ENCODE measurements around the gene TACR2.

Gene TACR2

DNA sequence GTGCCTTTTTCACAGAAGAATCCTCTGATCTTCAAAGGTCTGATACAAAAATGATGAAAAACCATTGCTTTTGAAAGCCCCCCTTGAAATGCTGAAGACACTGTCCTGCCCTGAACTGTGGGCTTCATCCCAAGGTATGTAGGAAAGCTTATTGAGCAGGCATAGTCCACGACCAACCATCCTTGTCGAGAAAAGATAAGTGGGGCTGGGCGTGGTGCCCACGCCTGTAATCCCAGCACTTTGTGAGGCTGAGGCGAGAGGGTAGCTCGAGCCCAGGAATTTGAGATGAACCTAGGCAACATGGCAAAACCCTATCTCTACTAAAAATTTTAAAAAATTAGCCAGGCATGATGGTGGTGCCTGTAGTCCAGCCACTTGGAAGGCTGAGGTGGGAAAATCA is 25.6 kb downstream of the TACR2 start:
- Mint-ChIP-seq H3K27me3 (ENCODE audit: low read depth) (no peaks in the 10 kb centered on the region), H3K4me3 (no peak overlapping the region), H3K4me1 (ENCODE audit: low read depth) (peaks cover 21% of the 10 kb centered on the region), H3K27ac (no peak overlapping the region), H3K9me3 (no peaks in the 10 kb centered on the region), H3K36me3 (ENCODE audit: low read depth) (peaks cover 50% of the 10 kb centered on the region)
- no peak for DNase-seq (ENCODE audit: low spot score)

DNA sequence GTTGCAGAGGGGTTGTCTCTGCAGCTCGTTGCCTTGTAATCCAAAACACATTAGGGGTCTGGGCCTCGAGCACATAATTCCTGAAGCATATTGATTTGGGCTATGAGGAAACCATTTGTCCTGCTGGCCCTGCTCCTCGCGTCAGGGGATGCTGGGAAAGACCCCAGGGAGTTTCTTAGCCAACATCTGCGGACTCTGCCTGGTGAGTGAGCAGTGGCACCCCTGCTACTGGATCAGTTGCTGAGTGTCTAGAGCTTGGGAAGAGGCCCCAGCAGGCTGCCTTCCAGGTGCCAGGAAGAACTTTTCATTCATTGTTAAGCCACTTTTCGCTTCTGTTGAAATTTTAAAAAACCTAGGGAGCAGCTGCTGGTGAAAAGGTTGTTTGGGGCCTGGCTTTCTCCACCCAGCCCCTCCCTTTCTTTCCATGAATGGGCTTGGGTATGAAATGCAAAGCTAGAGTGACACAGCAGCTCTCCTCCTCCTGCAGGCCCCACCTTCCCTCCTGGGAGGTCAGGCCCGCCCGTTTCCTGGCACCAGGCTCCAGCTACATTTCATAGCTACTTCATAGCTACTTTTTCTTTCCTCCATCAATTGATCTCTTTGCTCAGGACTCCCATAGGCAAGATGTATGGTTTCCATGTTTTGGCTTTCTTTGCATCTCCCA is 26.8 kb downstream of the TACR2 start:
- H3K36me3 Mint-ChIP-seq (ENCODE audit: low read depth): peaks cover 52% of the 10 kb centered on the region
- peak overlapping the region; percentile 67 for H3K27ac Mint-ChIP-seq
- H3K27me3 Mint-ChIP-seq (ENCODE audit: low read depth): no peaks in the 10 kb centered on the region
- H3K4me3 Mint-ChIP-seq: no peak overlapping the region
- H3K4me1 Mint-ChIP-seq (ENCODE audit: low read depth): peaks cover 21% of the 10 kb centered on the region
- H3K9me3 Mint-ChIP-seq: no peaks in the 10 kb centered on the region
- DNase-seq (ENCODE audit: low spot score): no peak

DNA sequence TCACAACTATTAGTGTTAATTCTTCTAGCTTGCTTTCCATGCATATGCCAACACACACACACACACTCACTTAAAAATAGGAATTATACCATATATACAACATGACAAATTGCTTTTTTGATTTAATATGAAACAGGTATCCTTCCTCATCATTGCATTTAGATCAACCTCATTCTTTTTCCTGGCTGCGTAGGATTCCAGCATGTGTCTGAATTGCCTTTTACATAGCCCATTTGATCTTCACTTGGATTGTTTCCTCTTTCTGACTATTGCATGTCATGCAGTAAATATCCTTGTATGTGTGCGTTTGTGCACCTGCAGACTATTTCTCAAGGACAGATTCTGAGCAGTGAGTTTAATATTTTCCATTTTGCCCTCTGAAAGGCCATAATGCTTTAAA is 28.2 kb downstream of the TACR2 start:
- Mint-ChIP-seq H3K27ac (peak overlapping the region; percentile 22), H3K27me3 (ENCODE audit: low read depth) (no peaks in the 10 kb centered on the region), H3K9me3 (no peaks in the 10 kb centered on the region), H3K4me1 (ENCODE audit: low read depth) (peaks cover 21% of the 10 kb centered on the region), H3K36me3 (ENCODE audit: low read depth) (peaks cover 58% of the 10 kb centered on the region), H3K4me3 (no peak overlapping the region)
- DNase-seq (ENCODE audit: low spot score): no peak

DNA sequence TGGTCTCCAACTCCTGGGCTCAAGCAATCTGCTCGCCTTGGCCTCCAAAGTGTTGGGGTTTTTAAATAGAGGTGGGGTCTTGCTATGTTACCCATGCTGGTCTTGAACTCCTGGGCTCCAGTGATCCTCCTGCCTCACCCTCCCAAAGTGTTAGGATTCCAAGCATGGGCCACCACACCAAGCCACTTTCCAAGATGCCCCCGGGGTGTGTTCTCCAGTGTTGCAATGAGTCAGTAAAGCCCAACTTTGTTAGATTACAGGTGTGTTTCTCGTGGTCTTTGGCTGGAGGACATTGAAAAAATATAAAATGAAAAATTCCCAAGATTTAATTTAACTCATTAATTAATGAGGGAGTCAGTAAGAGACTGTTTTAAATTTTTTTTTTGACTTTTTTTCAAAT is 29.2 kb downstream of the TACR2 start:
- Mint-ChIP-seq H3K27me3 (ENCODE audit: low read depth) (no peaks in the 10 kb centered on the region), H3K27ac (no peak overlapping the region), H3K36me3 (ENCODE audit: low read depth) (peaks cover 62% of the 10 kb centered on the region), H3K4me3 (no peak overlapping the region), H3K9me3 (no peaks in the 10 kb centered on the region), H3K4me1 (ENCODE audit: low read depth) (peaks cover 18% of the 10 kb centered on the region)
- DNase-seq (ENCODE audit: low spot score): no peak

DNA sequence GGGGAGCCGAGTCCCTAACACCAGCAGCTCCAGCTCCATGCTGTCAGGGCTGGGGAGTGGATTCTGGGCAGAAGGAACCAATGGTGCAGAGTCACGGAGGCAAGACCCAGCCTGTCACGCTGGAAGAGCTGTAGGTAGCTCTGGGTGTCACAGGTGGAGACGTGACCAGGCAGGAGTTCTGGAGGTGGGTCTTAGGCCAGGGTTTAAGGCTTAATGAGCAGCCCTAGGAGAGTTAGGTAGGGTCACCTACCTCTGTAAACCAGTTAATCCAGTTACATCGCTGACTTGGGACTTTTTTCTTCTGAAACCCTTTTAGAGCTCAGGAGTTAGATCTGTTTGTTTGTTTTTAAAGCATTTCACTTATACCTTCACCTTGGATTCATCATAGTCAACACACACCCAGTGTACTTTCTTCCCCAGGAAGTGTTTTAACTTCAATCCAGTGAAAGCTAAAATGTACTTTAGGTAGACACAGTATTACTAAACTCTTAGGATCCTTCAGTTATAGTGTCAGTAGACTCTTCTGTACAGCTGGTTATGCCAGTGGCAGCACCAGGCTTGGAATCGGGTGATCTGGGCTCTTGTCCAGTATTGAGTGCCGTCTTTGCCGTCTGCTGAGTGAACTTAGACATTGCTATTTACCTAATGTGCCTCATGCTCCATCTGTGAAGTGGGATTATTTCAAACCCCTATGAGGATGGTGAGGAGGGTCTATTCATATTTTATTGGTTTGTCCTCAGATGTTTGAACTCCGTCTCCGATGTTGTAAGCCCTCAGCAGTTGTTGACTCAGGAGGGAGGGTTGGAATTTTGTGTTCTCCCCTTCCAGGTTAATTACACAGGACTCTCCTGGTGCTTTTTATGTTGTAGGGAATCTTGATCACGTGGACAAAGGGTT is 31.0 kb downstream of the TACR2 start:
- Mint-ChIP-seq H3K4me1 (ENCODE audit: low read depth) (peaks cover 10% of the 10 kb centered on the region), H3K27me3 (ENCODE audit: low read depth) (no peaks in the 10 kb centered on the region), H3K36me3 (ENCODE audit: low read depth) (peaks cover 68% of the 10 kb centered on the region), H3K9me3 (no peaks in the 10 kb centered on the region), H3K27ac (no peak overlapping the region), H3K4me3 (no peak overlapping the region)
- no peak for DNase-seq (ENCODE audit: low spot score)

DNA sequence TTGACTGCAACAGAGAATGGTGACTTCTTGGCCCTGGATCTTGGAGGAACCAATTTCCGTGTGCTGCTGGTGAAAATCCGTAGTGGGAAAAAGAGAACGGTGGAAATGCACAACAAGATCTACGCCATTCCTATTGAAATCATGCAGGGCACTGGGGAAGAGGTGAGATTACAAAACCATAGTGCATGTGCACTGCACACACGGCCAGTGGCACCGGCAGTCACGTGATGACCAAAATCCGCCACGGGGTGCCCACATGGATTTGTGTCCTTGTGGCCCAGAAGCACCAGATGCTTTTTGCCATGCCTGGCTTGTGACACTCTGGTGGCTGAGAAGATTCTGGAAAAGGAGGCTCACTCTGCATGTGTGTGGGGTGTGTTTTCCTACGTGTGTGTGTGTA is 32.4 kb downstream of the TACR2 start:
- no peak for DNase-seq (ENCODE audit: low spot score)
- Mint-ChIP-seq H3K27me3 (ENCODE audit: low read depth) (no peaks in the 10 kb centered on the region), H3K36me3 (ENCODE audit: low read depth) (peaks cover 67% of the 10 kb centered on the region), H3K4me1 (ENCODE audit: low read depth) (peaks cover 1% of the 10 kb centered on the region), H3K9me3 (no peaks in the 10 kb centered on the region), H3K27ac (no peak overlapping the region), H3K4me3 (no peak overlapping the region)

DNA sequence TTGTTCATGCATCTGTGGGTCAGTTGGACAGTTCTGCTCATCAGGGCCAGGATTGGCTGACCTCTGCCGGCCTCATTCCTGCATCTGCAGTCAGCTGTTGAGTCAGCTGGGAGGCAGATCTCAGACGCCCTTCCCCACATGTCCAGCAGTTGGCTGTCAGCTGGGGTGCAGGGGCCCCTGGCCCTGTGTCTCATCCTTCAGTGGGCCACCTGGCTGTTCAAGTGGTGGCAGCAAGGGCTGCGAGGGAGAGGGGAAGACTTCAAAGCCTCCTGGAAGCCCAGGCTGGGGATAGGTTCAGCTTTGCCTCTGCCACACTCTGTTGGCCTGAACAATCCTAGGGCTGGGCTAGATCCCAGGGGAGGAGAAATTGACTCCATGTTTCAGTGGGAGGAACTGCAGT is 33.2 kb downstream of the TACR2 start:
- Mint-ChIP-seq H3K27me3 (ENCODE audit: low read depth) (no peaks in the 10 kb centered on the region), H3K36me3 (ENCODE audit: low read depth) (peaks cover 63% of the 10 kb centered on the region), H3K4me1 (ENCODE audit: low read depth) (no peaks in the 10 kb centered on the region), H3K27ac (no peak overlapping the region), H3K9me3 (no peaks in the 10 kb centered on the region), H3K4me3 (no peak overlapping the region)
- DNase-seq (ENCODE audit: low spot score): no peak

DNA sequence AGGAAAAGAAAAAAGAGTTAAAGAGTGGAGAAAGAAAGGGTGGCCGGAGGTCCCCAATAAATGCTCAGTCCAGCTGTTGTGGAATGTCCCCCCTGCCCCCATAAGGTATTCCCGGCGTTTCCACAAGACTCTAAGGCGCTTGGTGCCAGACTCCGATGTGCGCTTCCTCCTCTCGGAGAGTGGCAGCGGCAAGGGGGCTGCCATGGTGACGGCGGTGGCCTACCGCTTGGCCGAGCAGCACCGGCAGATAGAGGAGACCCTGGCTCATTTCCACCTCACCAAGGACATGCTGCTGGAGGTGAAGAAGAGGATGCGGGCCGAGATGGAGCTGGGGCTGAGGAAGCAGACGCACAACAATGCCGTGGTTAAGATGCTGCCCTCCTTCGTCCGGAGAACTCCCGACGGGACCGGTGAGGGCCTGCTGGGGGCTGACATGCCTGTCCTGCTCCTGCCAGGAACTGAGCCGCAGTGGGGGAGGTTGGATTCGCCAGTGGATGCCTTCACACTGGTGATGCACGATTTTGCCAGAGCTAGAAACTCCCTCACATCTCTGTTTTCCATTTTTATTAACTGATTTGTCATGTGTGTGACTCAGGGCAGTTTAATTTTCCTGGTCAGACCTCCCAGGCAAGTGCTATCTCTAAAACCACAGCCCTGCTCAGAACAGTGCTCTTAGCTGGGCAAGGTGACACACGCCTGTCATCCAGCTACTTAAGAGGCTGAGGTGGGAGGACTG is 34.2 kb downstream of the TACR2 start:
- Mint-ChIP-seq H3K9me3 (no peaks in the 10 kb centered on the region), H3K27ac (peak overlapping the region; percentile 7), H3K4me1 (ENCODE audit: low read depth) (no peaks in the 10 kb centered on the region), H3K4me3 (no peak overlapping the region), H3K27me3 (ENCODE audit: low read depth) (no peaks in the 10 kb centered on the region), H3K36me3 (ENCODE audit: low read depth) (peaks cover 63% of the 10 kb centered on the region)
- no peak for DNase-seq (ENCODE audit: low spot score)

DNA sequence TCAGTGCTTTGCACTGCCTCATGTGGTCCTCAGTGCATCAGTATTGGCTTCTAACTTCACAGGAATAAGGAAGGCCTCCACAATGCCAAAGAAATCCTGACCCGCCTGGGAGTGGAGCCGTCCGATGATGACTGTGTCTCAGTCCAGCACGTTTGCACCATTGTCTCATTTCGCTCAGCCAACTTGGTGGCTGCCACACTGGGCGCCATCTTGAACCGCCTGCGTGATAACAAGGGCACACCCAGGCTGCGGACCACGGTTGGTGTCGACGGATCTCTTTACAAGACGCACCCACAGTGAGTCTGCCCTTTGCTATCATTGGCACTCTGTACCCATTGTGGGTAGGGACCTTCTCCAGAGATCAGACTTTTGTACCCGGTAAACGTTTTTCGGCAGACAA is 36.9 kb downstream of the TACR2 start:
- Mint-ChIP-seq H3K36me3 (ENCODE audit: low read depth) (peaks cover 61% of the 10 kb centered on the region), H3K4me3 (no peak overlapping the region), H3K4me1 (ENCODE audit: low read depth) (no peaks in the 10 kb centered on the region), H3K27ac (no peak overlapping the region), H3K9me3 (no peaks in the 10 kb centered on the region), H3K27me3 (ENCODE audit: low read depth) (no peaks in the 10 kb centered on the region)
- no peak for DNase-seq (ENCODE audit: low spot score)

DNA sequence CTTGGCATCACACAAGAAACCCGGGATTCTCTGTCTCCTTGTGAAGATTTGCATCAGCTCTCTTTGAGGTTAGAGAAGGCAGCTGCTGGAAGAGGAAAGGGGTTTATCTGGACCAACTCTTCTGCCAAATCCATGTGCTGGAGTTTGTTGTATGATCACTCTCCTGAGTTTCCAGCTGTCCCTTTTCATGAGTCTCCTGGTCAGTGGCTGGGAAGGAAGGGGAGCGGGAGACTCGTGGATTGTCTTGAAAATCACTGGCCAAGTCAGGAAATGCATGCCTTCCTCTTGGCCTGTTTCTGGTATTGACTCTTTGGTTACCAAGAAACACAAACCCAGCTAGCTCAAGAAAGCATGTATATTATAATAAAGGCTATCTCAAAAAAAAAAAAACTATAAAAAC is 38.8 kb downstream of the TACR2 start:
- peak overlapping the region; percentile 31 for H3K27ac Mint-ChIP-seq
- H3K36me3 Mint-ChIP-seq (ENCODE audit: low read depth): peaks cover 48% of the 10 kb centered on the region
- H3K9me3 Mint-ChIP-seq: no peaks in the 10 kb centered on the region
- DNase-seq (ENCODE audit: low spot score): no peak
- no peak overlapping the region for H3K4me3 Mint-ChIP-seq
- no peaks in the 10 kb centered on the region for H3K4me1 Mint-ChIP-seq (ENCODE audit: low read depth)
- no peaks in the 10 kb centered on the region for H3K27me3 Mint-ChIP-seq (ENCODE audit: low read depth)

DNA sequence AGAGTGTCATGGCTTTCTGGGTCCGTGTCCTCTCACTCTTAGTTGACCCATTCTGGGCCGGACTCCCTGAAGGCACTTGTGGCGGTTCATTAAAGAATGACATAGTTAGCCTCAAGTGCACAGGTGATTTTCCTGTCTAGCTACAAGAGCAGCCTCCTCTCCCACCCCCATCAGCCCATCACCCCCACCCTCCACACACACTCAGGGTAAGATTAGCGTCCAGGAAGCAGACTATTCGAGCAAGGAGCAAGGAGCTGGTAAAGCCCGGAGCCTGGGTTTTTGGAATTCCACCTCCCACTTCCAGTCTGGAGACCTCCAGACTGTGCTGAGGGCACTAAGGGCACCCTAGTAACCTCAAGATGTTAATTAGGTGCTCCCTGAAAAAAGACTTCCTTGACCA is 39.5 kb downstream of the TACR2 start:
- no peak for DNase-seq (ENCODE audit: low spot score)
- Mint-ChIP-seq H3K27me3 (ENCODE audit: low read depth) (no peaks in the 10 kb centered on the region), H3K27ac (no peak overlapping the region), H3K36me3 (ENCODE audit: low read depth) (peaks cover 42% of the 10 kb centered on the region), H3K4me1 (ENCODE audit: low read depth) (no peaks in the 10 kb centered on the region), H3K9me3 (no peaks in the 10 kb centered on the region), H3K4me3 (no peak overlapping the region)

DNA sequence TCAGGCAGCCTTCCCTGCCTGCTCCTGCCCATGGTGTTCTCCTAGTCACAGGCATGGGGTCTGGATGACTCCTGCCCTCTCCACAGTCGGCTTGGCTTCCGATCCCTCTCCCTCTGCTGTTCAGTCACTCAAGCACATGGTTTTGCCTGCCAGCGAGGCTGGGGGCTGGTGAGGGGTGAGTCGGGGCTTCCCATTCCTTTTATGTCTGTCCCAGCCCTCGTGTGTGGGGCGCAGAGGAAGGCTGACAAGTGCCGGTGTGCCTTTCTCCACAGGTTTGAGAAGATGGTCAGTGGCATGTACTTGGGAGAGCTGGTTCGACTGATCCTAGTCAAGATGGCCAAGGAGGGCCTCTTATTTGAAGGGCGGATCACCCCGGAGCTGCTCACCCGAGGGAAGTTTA is 40.1 kb downstream of the TACR2 start:
- no peaks in the 10 kb centered on the region for H3K4me1 Mint-ChIP-seq (ENCODE audit: low read depth)
- H3K9me3 Mint-ChIP-seq: no peaks in the 10 kb centered on the region
- DNase-seq (ENCODE audit: low spot score): no peak
- H3K4me3 Mint-ChIP-seq: no peak overlapping the region
- H3K36me3 Mint-ChIP-seq (ENCODE audit: low read depth): peaks cover 41% of the 10 kb centered on the region
- H3K27me3 Mint-ChIP-seq (ENCODE audit: low read depth): no peaks in the 10 kb centered on the region
- H3K27ac Mint-ChIP-seq: no peak overlapping the region

DNA sequence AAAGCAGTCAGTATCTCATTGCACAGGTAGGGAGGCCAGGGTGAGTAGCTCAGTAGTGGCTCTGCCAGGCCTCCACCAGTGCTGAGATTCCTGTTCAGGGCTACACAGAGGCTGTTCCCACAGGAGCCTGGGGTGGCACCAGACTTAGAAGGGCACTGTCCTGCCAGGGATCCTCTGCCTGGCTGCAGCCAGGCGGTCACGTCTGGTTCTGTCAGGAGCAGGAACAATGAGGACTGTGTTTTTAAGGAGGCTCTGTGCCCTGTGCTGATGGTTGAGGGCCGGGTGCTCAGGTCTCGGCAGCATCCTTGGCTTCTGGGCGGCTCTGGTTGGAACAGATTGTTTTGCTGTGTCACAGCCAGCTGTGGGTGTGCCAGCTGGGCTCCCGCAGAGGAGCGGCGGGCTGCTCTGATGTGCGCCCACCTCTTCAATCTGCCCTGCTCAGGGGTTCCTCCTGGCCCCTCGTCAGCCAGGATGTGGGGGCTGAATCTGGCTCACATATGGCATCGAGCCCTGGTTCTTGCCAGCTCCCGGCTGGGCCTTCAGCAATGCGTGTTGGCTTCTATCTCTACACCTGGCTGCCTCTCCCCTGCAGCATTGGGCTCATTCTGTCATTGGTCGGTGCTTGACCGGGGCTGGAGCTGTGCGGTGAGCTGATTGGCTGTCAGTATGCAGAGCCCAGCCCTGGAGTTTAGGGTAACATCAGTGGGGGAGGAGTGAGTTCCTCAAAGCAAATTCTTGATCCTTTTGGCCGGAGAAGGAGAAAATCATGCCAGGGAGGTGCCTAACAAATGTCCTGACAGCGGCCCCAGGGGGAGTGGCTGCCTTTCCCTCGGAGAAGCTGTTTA is 41.2 kb downstream of the TACR2 start:
- Mint-ChIP-seq H3K36me3 (ENCODE audit: low read depth) (peaks cover 44% of the 10 kb centered on the region), H3K4me3 (no peak overlapping the region), H3K27ac (no peak overlapping the region), H3K4me1 (ENCODE audit: low read depth) (no peaks in the 10 kb centered on the region), H3K9me3 (no peaks in the 10 kb centered on the region), H3K27me3 (ENCODE audit: low read depth) (no peaks in the 10 kb centered on the region)
- DNase-seq (ENCODE audit: low spot score): no peak
